HepG2 (cell line): ENCODE data around the gene OGFOD3. TPM values are rescaled to one million over a fixed set of nuclear protein-coding genes. Genes with fewer than 3 reads are reported as not detected.
A peak's percentile ranks its signal among the peaks of the same experiment; 100 is the strongest.

ENCODE experiments used
- ATAC-seq: fragments of 200-7000 bp; cut with Tn5 transposase; 3 replicates; pipeline ENCODE4 v1.9.1; 2020; ENCODE audit warnings: mild to moderate bottlenecking, moderate library complexity
- BruUV-seq: library from RNA; stranded (reverse); fragments of 400-500 nt; replicated peaks from 2 replicates; lab custom pipeline; 2021; lab: Mats Ljungman, UMichigan
- CTCF ChIA-PET: fragments of 300-600 bp; formaldehyde crosslinking; extraction: SDS; loops from one replicate; lab custom pipeline; 2021; ENCODE audit warnings: low total read pairs, inconsistent platforms, low intra/inter-chr PET ratio; lab: Yijun Ruan, JAX
- POLR2A ChIA-PET: fragments of 350-600 bp; sonication (Branson Sonifier 250); formaldehyde crosslinking; loops from one replicate; lab custom pipeline; 2020; ENCODE audit warnings: antibody characterized with exemption, inconsistent platforms; lab: Yijun Ruan, JAX
- DNase-seq: peaks from one replicate; pipeline ENCODE4 v3.0.0-alpha.2; 2015; ENCODE audit warnings: low spot score
- FAIRE-seq: peaks from 3 replicates; lab custom pipeline; 2011; peaks lifted over from hg19 to GRCh38; lab: Jason Lieb, UNC
- H2AFZ ChIP-seq: one replicate; pipeline ENCODE4 v1.6.1; 2011; ENCODE audit warnings: low read length, inconsistent platforms
- H3K27ac ChIP-seq: fragments of 300-600 bp; 3 replicates; pipeline ENCODE4 v1.8.0; 2011; ENCODE audit warnings: mixed run types, mild to moderate bottlenecking, mixed read lengths, low read length, inconsistent platforms; ENCODE audit not compliant: insufficient read depth; ENCODE audit errors: extremely low read length
- H3K27me3 ChIP-seq, 2 experiments: fragments of 200-600 bp in 1 of 2; 2 replicates in 1 of 2; 3 replicates in 1 of 2; pipeline versions ENCODE4 v1.6.0 to v1.8.0; 2011; ENCODE audit warnings: low read length in 2 of 2, mild to moderate bottlenecking in 2 of 2, moderate library complexity in 2 of 2, inconsistent platforms in 1 of 2; ENCODE audit not compliant: insufficient read depth in 2 of 2, control insufficient read depth in 1 of 2
- H3K36me3 ChIP-seq, 2 experiments: fragments of 200-600 bp in 1 of 2; replicated peaks in 1 of 2; 2 replicates in 1 of 2; 3 replicates in 1 of 2; pipeline versions ENCODE4 v1.5.1 to v1.8.0; 2011; ENCODE audit warnings: low read length in 2 of 2, inconsistent platforms in 1 of 2; ENCODE audit not compliant: insufficient read depth in 2 of 2, control insufficient read depth in 1 of 2
- H3K4me1 ChIP-seq: 2 replicates; pipeline ENCODE4 v1.5.1; 2012; ENCODE audit warnings: low read length, inconsistent platforms; ENCODE audit not compliant: insufficient read depth
- H3K4me2 ChIP-seq: 2 replicates; pipeline ENCODE4 v1.6.0; 2011; ENCODE audit warnings: low read depth, low read length, inconsistent platforms
- H3K4me3 ChIP-seq, 3 experiments: fragments of 200-600 bp in 1 of 3; sonication (generic), shearing (Covaris generic) in 1 of 3; replicated peaks in 1 of 3; 2 replicates each; pipeline ENCODE4 v1.5.1; 2011 to 2016; ENCODE audit warnings: low read length in 3 of 3, inconsistent platforms in 2 of 3, low read depth in 2 of 3, mild to moderate bottlenecking in 2 of 3, control low read depth in 1 of 3, mixed read lengths in 1 of 3; ENCODE audit not compliant: insufficient read depth in 1 of 3
- H3K79me2 ChIP-seq: one replicate; pipeline ENCODE4 v1.6.1; 2011; ENCODE audit warnings: low read length, inconsistent platforms; ENCODE audit not compliant: insufficient read depth
- H3K9ac ChIP-seq: 2 replicates; pipeline ENCODE4 v1.6.0; 2011; ENCODE audit warnings: mild to moderate bottlenecking, low read depth, low read length, inconsistent platforms; ENCODE audit not compliant: insufficient read depth
- H3K9me3 ChIP-seq: 2 replicates; pipeline ENCODE4 v1.5.1; 2012; ENCODE audit warnings: mild to moderate bottlenecking, low read length
- H4K20me1 ChIP-seq: 2 replicates; pipeline ENCODE4 v1.6.0; 2011; ENCODE audit warnings: inconsistent platforms, mild to moderate bottlenecking, low read length, moderate library complexity; ENCODE audit not compliant: insufficient read depth
- AKAP8 ChIP-seq: sonication (generic); formaldehyde crosslinking; IDR thresholded peaks from 2 replicates; pipeline ENCODE4 v1.5.1; 2020; ENCODE audit warnings: mild to moderate bottlenecking, missing genetic modification reagents
- DNMT3B ChIP-seq: conservative IDR thresholded peaks from 2 replicates; pipeline ENCODE4 v1.6.1; 2016; ENCODE audit warnings: missing biosample characterization, control low read depth
- ETV5 ChIP-seq: IDR thresholded peaks from 2 replicates; pipeline ENCODE4 v1.6.1; 2018; ENCODE audit warnings: missing biosample characterization, missing genetic modification reagents, inconsistent platforms, borderline replicate concordance
- MATR3 ChIP-seq: sonication (generic); formaldehyde crosslinking; IDR thresholded peaks from 2 replicates; pipeline ENCODE4 v1.4.0; 2020; ENCODE audit warnings: missing genetic modification reagents
- NFKB2 ChIP-seq: sonication (generic); formaldehyde crosslinking; IDR thresholded peaks from 2 replicates; pipeline ENCODE4 v1.4.0; 2020; ENCODE audit warnings: missing genetic modification reagents, borderline replicate concordance
- NPAS2 ChIP-seq: sonication (generic); formaldehyde crosslinking; IDR thresholded peaks from 2 replicates; pipeline ENCODE4 v1.8.0; 2022; ENCODE audit warnings: mild to moderate bottlenecking, missing genetic modification reagents, borderline replicate concordance
- NRL ChIP-seq: sonication (generic); formaldehyde crosslinking; IDR thresholded peaks from 2 replicates; pipeline ENCODE4 v1.5.0; 2020; ENCODE audit warnings: missing genetic modification reagents, mild to moderate bottlenecking, moderate library complexity, borderline replicate concordance
- PRPF4 ChIP-seq: fragments of 200-400 bp; formaldehyde crosslinking; IDR thresholded peaks from 2 replicates; pipeline ENCODE4 v1.6.1; 2016; ENCODE audit warnings: low read length, low read depth; ENCODE audit not compliant: poor library complexity, severe bottlenecking
- ZBTB38 ChIP-seq: sonication (generic); formaldehyde crosslinking; IDR thresholded peaks from 2 replicates; pipeline ENCODE4 v1.5.1; 2020; ENCODE audit warnings: mild to moderate bottlenecking, missing genetic modification reagents
- ZFX ChIP-seq: sonication (generic); formaldehyde crosslinking; IDR thresholded peaks from 2 replicates; pipeline ENCODE4 v1.4.0; 2020; ENCODE audit warnings: mild to moderate bottlenecking, low read depth, missing genetic modification reagents, moderate library complexity
- ZNF124 ChIP-seq: sonication (generic); formaldehyde crosslinking; IDR thresholded peaks from 2 replicates; pipeline ENCODE4 v1.4.0; 2020; ENCODE audit warnings: missing genetic modification reagents
- ZNF652 ChIP-seq: IDR thresholded peaks from 2 replicates; pipeline ENCODE4 v1.6.1; 2016; ENCODE audit warnings: low read depth, borderline replicate concordance
- ZNF891 ChIP-seq: sonication (generic); formaldehyde crosslinking; IDR thresholded peaks from 2 replicates; pipeline ENCODE4 v1.5.0; 2020; ENCODE audit warnings: mild to moderate bottlenecking, missing genetic modification reagents
- WGBS: methylation state at CpG from one replicate; pipeline ENCODE4 v1.1.6; 2017; ENCODE audit warnings: low lambda C conversion rate; 5-methylcytosine and 5-hydroxymethylcytosine counted together
- in situ Hi-C: cut with HindIII; loops from 2 replicates; pipeline ENCODE4 v1.10.0; 2017; ENCODE audit warnings: low pct_unique_long_range_greater_than_20kb; ENCODE audit not compliant: extremely low pct_ligation_motif_present
- intact Hi-C: fragments of 100-400 bp; cut with micrococcal nuclease; formaldehyde crosslinking; loops from one replicate; pipeline ENCODE4 v1.10.0; 2022; ENCODE audit not compliant: unreplicated experiment
- polyA plus RNA-seq, 8 experiments: library from polyadenylated mRNA; depleted of rRNA in 3 of 8; stranded (reverse) in 7 of 8; unstranded in 1 of 8; fragments of >200 nt; fragmentation: Illumina TruSeq in 4 of 8; extraction: Trizol in 4 of 8; gene quantifications; 2 replicates each; pipeline versions ENCODE4 v1.2.1 to v1.2.3, GENCODE V29; 2011 to 2016; ENCODE audit warnings: low read depth in 4 of 8, missing spikeins in 1 of 8, mixed read lengths in 1 of 8; ENCODE audit not compliant: insufficient read depth in 1 of 8
- total RNA-seq, 5 experiments: library from RNA; depleted of rRNA; stranded (reverse); fragments of >200 nt; fragmentation: Illumina TruSeq; extraction: Trizol; gene quantifications; 2 replicates each; pipeline ENCODE4 v1.2.3, GENCODE V29; 2016; ENCODE audit warnings: low read depth in 1 of 5
- TF ChIP-seq, protein P1 (sequence below): sonication (generic); formaldehyde crosslinking; IDR thresholded peaks from 2 replicates; pipeline ENCODE4 v1.4.0; 2020; ENCODE audit warnings: missing genetic modification reagents
- TF ChIP-seq, protein P2 (sequence below): sonication (generic); formaldehyde crosslinking; IDR thresholded peaks from 2 replicates; pipeline ENCODE4 v1.5.1; 2020; ENCODE audit warnings: mild to moderate bottlenecking, missing genetic modification reagents, moderate library complexity

The OGFOD3 gene
- total and polyA plus RNA-seq, 2 of the 13 experiments (the other 11 are each of a cell fraction or from before 2014, with no cell fraction given), result 40.0 to 42.1 TPM

DNA sequence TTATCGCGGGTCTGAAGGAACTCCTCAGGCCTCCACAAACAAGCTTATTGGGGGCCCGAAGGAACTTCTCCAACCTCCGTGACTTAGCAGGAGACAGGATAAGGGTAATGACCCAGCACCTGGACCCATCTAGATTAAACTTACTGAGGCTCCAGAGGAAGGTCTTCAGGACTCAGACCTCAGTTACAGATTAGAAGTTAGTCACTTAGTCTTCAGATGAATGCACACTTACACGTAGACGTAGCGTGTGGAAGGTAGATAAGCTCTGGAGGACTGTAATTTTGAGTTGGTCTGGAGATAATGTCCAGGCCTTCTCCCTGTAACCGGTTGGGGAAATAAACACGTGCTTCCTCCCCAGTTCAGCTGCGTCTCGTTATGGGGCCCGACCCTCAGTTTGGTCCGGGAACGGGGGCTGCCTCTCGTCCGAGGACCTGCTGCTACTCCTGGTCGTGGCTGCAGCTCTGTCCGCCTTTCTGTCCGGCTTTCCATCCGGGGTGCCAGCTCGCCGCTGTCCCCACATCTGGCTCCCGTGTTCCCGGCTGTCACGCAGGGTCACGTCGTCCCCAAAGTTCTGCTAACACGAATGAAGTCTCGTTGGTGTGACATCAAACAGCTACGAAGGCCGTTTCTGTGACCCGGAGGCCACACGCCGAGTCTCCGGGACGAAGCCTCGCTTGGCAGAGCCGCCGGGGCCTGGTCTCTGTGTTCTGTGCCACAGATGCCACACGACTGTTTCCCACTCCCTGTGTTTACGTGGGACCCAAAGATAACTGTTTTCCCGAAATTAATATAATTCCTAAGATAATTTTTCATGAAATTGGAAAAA, 73.0 kb downstream of the OGFOD3 start (continued):
- TF ChIP-seq NPAS2 (CRISPR knock-in tag), result no peak
- TF ChIP-seq, protein P1, sequence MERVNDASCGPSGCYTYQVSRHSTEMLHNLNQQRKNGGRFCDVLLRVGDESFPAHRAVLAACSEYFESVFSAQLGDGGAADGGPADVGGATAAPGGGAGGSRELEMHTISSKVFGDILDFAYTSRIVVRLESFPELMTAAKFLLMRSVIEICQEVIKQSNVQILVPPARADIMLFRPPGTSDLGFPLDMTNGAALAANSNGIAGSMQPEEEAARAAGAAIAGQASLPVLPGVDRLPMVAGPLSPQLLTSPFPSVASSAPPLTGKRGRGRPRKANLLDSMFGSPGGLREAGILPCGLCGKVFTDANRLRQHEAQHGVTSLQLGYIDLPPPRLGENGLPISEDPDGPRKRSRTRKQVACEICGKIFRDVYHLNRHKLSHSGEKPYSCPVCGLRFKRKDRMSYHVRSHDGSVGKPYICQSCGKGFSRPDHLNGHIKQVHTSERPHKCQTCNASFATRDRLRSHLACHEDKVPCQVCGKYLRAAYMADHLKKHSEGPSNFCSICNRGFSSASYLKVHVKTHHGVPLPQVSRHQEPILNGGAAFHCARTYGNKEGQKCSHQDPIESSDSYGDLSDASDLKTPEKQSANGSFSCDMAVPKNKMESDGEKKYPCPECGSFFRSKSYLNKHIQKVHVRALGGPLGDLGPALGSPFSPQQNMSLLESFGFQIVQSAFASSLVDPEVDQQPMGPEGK, result no peak
- TF ChIP-seq ZFX (CRISPR knock-in tag), result peak; percentile 41; the same call in 1 of the 2 replicates
- no peak for TF ChIP-seq ETV5 (CRISPR knock-in tag)
- peak; percentile 83; the same call in 1 of the 2 replicates for TF ChIP-seq DNMT3B (CRISPR knock-in tag)

DNA sequence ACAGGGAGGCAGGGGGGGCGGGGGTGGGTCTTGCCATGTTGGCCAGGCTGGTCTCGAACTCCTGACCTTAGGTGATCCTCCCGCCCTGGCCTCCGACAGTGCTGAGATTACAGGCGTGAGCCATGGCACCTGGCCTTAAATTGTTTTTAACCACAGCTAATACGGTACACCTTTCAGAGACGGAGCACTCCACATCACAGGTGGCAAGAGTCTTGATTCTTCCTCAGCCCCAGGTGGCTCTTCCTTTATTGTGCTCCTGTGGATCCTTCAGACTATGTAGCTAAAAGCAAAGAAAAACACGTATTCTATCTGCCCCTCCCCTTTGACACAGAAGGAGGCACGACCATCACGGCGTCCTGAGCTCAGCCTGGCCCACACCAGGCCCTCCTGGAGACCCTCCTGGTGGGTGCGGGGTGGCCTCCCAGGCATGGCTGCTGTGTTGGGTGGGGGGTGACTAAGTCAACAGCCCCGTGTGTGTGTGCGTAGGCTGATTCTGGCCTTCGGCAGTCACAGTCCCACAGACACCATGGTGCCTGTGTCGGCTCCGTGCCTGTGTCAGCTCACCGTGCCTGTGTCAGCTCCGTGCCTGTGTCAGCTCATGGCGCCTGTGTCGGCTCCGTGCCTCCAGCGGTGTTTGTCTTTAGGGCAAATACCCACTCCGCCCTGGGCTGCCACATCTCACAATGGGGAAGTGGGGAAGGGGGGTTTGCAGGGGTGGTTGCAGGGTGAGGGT, 74.0 kb downstream of the OGFOD3 start:
- in situ Hi-C loops, result no loop called here
- ATAC-seq, result no peak; the same call in 2 of the 3 replicates
- no peak overlapping the region for H2AFZ ChIP-seq
- 79% methylated on average over 23 of the region's 24 CpGs for WGBS
- no TSS peak for BruUV-seq
- H3K27me3 ChIP-seq, result no peaks in the 10 kb centered on the region
- no peaks in the 10 kb centered on the region for H3K36me3 ChIP-seq
- DNase-seq, result no peak
- CTCF ChIA-PET, result no interaction called here
- intact Hi-C loops, result no loop called here
- H3K4me1 ChIP-seq, result peaks cover 77% of the 10 kb centered on the region
- peak overlapping the region; percentile 66 for H3K9ac ChIP-seq
- peak overlapping the region; percentile 13 to 59 (median 52); a peak in 4 of 6 replicates for H3K4me3 ChIP-seq
- peak overlapping the region; percentile 75 for H3K4me2 ChIP-seq
- no peaks in the 10 kb centered on the region for H4K20me1 ChIP-seq
- POLR2A ChIA-PET, result interaction anchor here (0.7 to 12.3 kb wide), 12 partner anchors 8 to 175 kb away, joined by 3 to 227 read pairs (median 10); partner anchors contain the start of genes CD7 and SECTM1
- H3K9me3 ChIP-seq, result no peaks in the 10 kb centered on the region
- peak overlapping the region; percentile 83 for H3K27ac ChIP-seq
- peaks cover 17% of the 10 kb centered on the region for H3K79me2 ChIP-seq
- no peak for FAIRE-seq
- peak; percentile 39; the same call in 1 of the 2 replicates for TF ChIP-seq NFKB2 (CRISPR knock-in tag)
- TF ChIP-seq AKAP8 (CRISPR knock-in tag), result no peak
- peak; percentile 41 for TF ChIP-seq PRPF4
- TF ChIP-seq, protein P2, sequence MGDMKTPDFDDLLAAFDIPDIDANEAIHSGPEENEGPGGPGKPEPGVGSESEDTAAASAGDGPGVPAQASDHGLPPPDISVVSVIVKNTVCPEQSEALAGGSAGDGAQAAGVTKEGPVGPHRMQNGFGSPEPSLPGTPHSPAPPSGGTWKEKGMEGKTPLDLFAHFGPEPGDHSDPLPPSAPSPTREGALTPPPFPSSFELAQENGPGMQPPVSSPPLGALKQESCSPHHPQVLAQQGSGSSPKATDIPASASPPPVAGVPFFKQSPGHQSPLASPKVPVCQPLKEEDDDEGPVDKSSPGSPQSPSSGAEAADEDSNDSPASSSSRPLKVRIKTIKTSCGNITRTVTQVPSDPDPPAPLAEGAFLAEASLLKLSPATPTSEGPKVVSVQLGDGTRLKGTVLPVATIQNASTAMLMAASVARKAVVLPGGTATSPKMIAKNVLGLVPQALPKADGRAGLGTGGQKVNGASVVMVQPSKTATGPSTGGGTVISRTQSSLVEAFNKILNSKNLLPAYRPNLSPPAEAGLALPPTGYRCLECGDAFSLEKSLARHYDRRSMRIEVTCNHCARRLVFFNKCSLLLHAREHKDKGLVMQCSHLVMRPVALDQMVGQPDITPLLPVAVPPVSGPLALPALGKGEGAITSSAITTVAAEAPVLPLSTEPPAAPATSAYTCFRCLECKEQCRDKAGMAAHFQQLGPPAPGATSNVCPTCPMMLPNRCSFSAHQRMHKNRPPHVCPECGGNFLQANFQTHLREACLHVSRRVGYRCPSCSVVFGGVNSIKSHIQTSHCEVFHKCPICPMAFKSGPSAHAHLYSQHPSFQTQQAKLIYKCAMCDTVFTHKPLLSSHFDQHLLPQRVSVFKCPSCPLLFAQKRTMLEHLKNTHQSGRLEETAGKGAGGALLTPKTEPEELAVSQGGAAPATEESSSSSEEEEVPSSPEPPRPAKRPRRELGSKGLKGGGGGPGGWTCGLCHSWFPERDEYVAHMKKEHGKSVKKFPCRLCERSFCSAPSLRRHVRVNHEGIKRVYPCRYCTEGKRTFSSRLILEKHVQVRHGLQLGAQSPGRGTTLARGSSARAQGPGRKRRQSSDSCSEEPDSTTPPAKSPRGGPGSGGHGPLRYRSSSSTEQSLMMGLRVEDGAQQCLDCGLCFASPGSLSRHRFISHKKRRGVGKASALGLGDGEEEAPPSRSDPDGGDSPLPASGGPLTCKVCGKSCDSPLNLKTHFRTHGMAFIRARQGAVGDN, result peak; percentile 72
- TF ChIP-seq MATR3, result no peak
- no peak for TF ChIP-seq ZNF124 (CRISPR knock-in tag)
- TF ChIP-seq ZNF891, result peak; percentile 69; the same call in 1 of the 2 replicates
- TF ChIP-seq ZNF652, result no peak
- TF ChIP-seq ZBTB38 (CRISPR knock-in tag), result peak; percentile 100
- peak; percentile 75; the same call in 1 of the 2 replicates for TF ChIP-seq NRL
- peak; percentile 26 for TF ChIP-seq ZFX (CRISPR knock-in tag)
